ENCODE results near the gene CREB5. TPM values are rescaled to one million over a fixed set of nuclear protein-coding genes. Genes with fewer than 3 reads are reported as not detected.

Gene CREB5
- total RNA-seq, 1 donor from 2014 or later = 10.3 TPM

DNA sequence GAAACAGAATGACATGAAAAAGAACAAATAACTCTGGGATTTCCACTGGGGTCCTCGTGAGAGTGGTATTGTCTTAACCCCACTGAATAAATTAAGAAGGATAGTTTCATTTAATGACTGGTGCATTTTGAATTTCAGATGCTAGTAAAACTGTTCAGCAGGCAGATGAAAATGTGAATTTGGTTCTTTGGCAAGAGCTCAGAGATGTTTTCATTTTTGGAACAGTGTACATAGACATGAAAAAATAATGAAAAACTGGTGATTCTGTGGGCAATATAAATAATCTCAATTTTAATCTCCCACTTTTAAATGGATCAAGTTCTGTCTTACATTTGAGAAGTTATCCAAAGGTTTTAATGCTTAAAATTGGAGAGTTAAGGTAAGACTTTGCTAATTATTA lies 461.7 kb downstream of the CREB5 start:
- no peaks in the 10 kb centered on the region for H3K4me1 ChIP-seq
- ATAC-seq (no peak), DNase-seq (no peak)
- H3K27ac ChIP-seq = no peak overlapping the region
- no peak overlapping the region for H3K4me3 ChIP-seq
- H3K9me3 ChIP-seq = no peaks in the 10 kb centered on the region
- H3K27me3 ChIP-seq (ENCODE audit: low read depth) = no peaks in the 10 kb centered on the region
- TF ChIP-seq, protein P1, sequence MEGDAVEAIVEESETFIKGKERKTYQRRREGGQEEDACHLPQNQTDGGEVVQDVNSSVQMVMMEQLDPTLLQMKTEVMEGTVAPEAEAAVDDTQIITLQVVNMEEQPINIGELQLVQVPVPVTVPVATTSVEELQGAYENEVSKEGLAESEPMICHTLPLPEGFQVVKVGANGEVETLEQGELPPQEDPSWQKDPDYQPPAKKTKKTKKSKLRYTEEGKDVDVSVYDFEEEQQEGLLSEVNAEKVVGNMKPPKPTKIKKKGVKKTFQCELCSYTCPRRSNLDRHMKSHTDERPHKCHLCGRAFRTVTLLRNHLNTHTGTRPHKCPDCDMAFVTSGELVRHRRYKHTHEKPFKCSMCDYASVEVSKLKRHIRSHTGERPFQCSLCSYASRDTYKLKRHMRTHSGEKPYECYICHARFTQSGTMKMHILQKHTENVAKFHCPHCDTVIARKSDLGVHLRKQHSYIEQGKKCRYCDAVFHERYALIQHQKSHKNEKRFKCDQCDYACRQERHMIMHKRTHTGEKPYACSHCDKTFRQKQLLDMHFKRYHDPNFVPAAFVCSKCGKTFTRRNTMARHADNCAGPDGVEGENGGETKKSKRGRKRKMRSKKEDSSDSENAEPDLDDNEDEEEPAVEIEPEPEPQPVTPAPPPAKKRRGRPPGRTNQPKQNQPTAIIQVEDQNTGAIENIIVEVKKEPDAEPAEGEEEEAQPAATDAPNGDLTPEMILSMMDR (IDR thresholded peaks at IDR 0.05) = no peak
- no peaks in the 10 kb centered on the region for H3K36me3 ChIP-seq
- intact Hi-C loops (cut with DNase I) = no loop called here

Other genes starting within 250 kb of the CREB5 start
- 19.4 TPM for gene JAZF1, start 231.7 kb upstream of the CREB5 start, total RNA-seq

All from lower lobe of right lung (tissue), 2 donors.